HG03521 (cell line): ENCODE measurements around the gene CATSPER1.

Experiments used
- ATAC-seq: cut with Tn5 transposase; IDR thresholded peaks from one replicate; pipeline ENCODE4 v1.9.1; 2021; ENCODE audit warnings: mild to moderate bottlenecking, moderate library complexity; ENCODE audit not compliant: unreplicated experiment

CATSPER1 gene

GRCh38 chr11:65973439-65974110 is 52.7 kb downstream of the CATSPER1 start:
- no peak for ATAC-seq

- ATAC-seq, result no peak
Observed at GRCh38 chr11:65972116-65972515, 54.2 kb downstream of the CATSPER1 start.

GRCh38 chr11:65968600-65969482 is 57.4 kb downstream of the CATSPER1 start:
- no peak for ATAC-seq

DNA sequence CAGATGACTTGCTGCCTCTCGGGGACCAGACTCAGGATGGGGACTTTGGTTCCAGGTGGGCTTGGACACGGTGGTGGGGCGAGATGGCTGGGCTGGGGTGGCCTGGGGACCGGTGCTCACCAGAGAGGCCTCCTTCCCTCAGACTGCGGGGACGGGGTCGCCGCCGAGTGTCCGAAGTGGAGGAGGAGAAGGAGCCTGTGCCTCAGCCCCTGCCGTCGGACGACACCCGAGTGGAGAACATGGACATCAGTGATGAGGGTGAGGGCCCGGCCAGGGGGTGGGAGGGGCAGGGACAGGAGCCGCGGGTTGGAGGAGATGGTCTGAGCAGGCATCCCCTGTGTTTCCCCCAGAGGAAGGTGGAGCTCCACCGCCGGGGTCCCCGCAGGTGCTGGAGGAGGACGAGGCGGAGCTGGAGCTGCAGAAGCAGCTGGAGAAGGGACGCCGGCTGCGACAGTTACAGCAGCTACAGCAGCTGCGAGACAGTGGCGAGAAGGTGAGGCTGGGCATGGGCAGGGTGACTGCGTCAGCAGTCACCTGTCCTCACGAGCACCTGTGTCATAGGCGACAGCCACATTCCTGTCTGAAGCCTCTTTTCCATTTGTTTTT is 58.8 kb downstream of the CATSPER1 start:
- no peak for ATAC-seq
